ENCODE results near the gene IFRD2.

GRCh38 chr3:50341537-50341936 is 49.3 kb upstream of the IFRD2 start:
- TF ChIP-seq CTCF (conservative IDR thresholded peaks at IDR 0.05; ENCODE audit: low read depth, low read length), result no peak
- no peak for TF ChIP-seq EZH2phosphoT487 (IDR thresholded peaks at IDR 0.05; ENCODE audit: borderline replicate concordance, low read length)
- no peak for TF ChIP-seq EZH2 (IDR thresholded peaks at IDR 0.05; ENCODE audit: low read length, unreplicated experiment)
